Measurements from ENCODE around the gene ZSCAN21. TPM values are rescaled to one million over a fixed set of nuclear protein-coding genes. Genes with fewer than 3 reads are reported as not detected.

Gene ZSCAN21
- total RNA-seq, 3 donors from 2014 or later = 12.8 to 21.8 (median 13.0) TPM

GRCh38 chr7:100027197-100027596 lies 22.4 kb upstream of the ZSCAN21 start:
- no peaks in the 10 kb centered on the region for H3K9me3 ChIP-seq
- no peaks in the 10 kb centered on the region for H3K27me3 ChIP-seq
- no peak overlapping the region for H3K27ac ChIP-seq
- H3K4me3 ChIP-seq = no peak overlapping the region
- intact Hi-C loops (cut with DNase I; ENCODE audit: low total_unique reads) = no loop called here
- H3K36me3 ChIP-seq = peaks cover 8% of the 10 kb centered on the region
- H3K4me1 ChIP-seq = no peaks in the 10 kb centered on the region
- DNase-seq (ENCODE audit: low spot score in 2 of 2) = no peak
- TF ChIP-seq POLR2A (IDR thresholded peaks at IDR 0.05) = no peak
- TF ChIP-seq POLR2AphosphoS5 (IDR thresholded peaks at IDR 0.05) = no peak

DNA sequence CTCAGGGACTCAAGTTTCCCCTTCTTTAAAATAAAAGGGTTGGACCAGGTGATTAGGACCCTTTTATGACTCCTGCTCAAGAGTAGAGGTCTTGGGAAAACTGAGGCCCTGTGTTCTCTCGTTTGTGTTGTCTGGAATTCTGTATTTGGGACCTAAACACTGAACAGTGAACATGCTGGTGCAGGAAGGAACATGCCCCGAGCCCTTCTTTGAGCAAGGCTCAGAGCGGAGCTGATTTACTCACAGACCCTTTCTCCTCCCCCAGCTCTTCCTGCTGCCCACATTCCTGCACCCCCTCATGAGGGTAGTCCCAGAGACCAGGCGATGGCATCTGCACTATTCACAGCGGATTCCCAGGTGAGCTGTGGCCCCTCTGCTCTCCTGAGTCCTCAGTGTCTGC lies 20.0 kb upstream of the ZSCAN21 start:
- DNase-seq (ENCODE audit: low spot score in 2 of 2) = no peak
- TF ChIP-seq POLR2A (IDR thresholded peaks at IDR 0.05) = no peak
- TF ChIP-seq POLR2AphosphoS5 (IDR thresholded peaks at IDR 0.05) = no peak
- TF ChIP-seq CTCF (IDR thresholded peaks at IDR 0.05) = no peak
- H3K27ac ChIP-seq = no peak overlapping the region
- H3K36me3 ChIP-seq = peaks cover 7% of the 10 kb centered on the region
- no peaks in the 10 kb centered on the region for H3K27me3 ChIP-seq
- intact Hi-C loops (cut with DNase I; ENCODE audit: low total_unique reads) = no loop called here
- no peaks in the 10 kb centered on the region for H3K4me1 ChIP-seq
- no peak overlapping the region for H3K4me3 ChIP-seq
- no peaks in the 10 kb centered on the region for H3K9me3 ChIP-seq

- intact Hi-C loops (cut with DNase I; ENCODE audit: low total_unique reads) = no loop called here
- Histone ChIP-seq H3K27ac (no peak overlapping the region), H3K9me3 (no peaks in the 10 kb centered on the region), H3K27me3 (no peaks in the 10 kb centered on the region), H3K36me3 (peaks cover 7% of the 10 kb centered on the region), H3K4me3 (no peak overlapping the region), H3K4me1 (no peaks in the 10 kb centered on the region)
- TF ChIP-seq POLR2A (IDR thresholded peaks at IDR 0.05) (no peak), CTCF (IDR thresholded peaks at IDR 0.05) (no peak), POLR2AphosphoS5 (IDR thresholded peaks at IDR 0.05) (no peak)
- no peak for DNase-seq (ENCODE audit: low spot score in 2 of 2)
These were observed 16.0 kb upstream of the ZSCAN21 start for GRCh38 chr7:100033526-100033925.

GRCh38 chr7:100034871-100035510 lies 14.6 kb upstream of the ZSCAN21 start:
- Histone ChIP-seq H3K36me3 (peaks cover 7% of the 10 kb centered on the region), H3K27ac (no peak overlapping the region), H3K4me3 (no peak overlapping the region), H3K27me3 (no peaks in the 10 kb centered on the region), H3K9me3 (no peaks in the 10 kb centered on the region), H3K4me1 (no peaks in the 10 kb centered on the region)
- intact Hi-C loops (cut with DNase I; ENCODE audit: low total_unique reads) = no loop called here
- TF ChIP-seq CTCF (IDR thresholded peaks at IDR 0.05) (no peak), POLR2A (IDR thresholded peaks at IDR 0.05) (no peak), POLR2AphosphoS5 (IDR thresholded peaks at IDR 0.05) (no peak)
- no peak for DNase-seq (ENCODE audit: low spot score in 2 of 2)

DNA sequence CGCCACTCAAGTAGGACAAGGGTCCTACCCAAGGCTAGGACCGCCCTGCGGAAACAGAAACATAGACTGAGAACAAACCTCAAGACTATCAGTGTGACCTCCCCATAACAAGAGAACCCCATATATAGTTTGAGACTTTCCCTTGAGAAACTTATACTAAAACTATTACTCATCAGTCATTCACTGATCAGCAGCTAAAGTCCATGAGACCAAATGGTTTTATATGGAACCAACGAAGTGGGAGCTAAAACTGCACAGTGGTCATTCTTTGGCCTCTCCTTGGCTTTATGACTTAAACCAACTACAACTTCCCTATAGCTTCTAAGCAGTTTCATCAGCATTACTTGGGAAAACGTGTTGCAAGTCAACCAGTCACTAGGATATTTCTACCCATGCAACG lies 13.7 kb upstream of the ZSCAN21 start:
- Histone ChIP-seq H3K4me1 (no peaks in the 10 kb centered on the region), H3K9me3 (no peaks in the 10 kb centered on the region), H3K27ac (peak overlapping the region in 1 of 2 donors; percentile 65), H3K4me3 (no peak overlapping the region), H3K36me3 (peaks cover 7% of the 10 kb centered on the region), H3K27me3 (no peaks in the 10 kb centered on the region)
- TF ChIP-seq POLR2AphosphoS5 (IDR thresholded peaks at IDR 0.05) (no peak), POLR2A (IDR thresholded peaks at IDR 0.05) (no peak), CTCF (IDR thresholded peaks at IDR 0.05) (no peak)
- no peak for DNase-seq (ENCODE audit: low spot score in 2 of 2)
- intact Hi-C loops (cut with DNase I; ENCODE audit: low total_unique reads) = no loop called here
